IPS DF 6.9 (cell line): Measurements from ENCODE around the gene ZNF699.
A peak's percentile ranks its signal among the peaks of the same experiment; 100 is the strongest.

ENCODE experiments used
- DNase-seq: peaks from one replicate; pipeline ENCODE4 v3.0.0-alpha.2; 2013; ENCODE audit warnings: low read depth, low spot score
- H3K27ac ChIP-seq: one replicate; pipeline ENCODE4 v1.5.1; 2013; ENCODE audit warnings: low read length, control low read depth
- H3K27me3 ChIP-seq: 2 replicates; pipeline ENCODE4 v1.6.1; 2013; ENCODE audit warnings: mild to moderate bottlenecking, low read length; ENCODE audit not compliant: control insufficient read depth, insufficient read depth
- H3K36me3 ChIP-seq: 2 replicates; pipeline ENCODE4 v1.6.1; 2013; ENCODE audit warnings: low read length; ENCODE audit not compliant: control insufficient read depth, insufficient read depth
- H3K4me1 ChIP-seq: 2 replicates; pipeline ENCODE4 v1.6.1; 2013; ENCODE audit warnings: low read length; ENCODE audit not compliant: control insufficient read depth, insufficient read depth
- H3K4me3 ChIP-seq: 2 replicates; pipeline ENCODE4 v1.5.1; 2013; ENCODE audit warnings: mild to moderate bottlenecking, low read length
- H3K9me3 ChIP-seq: 2 replicates; pipeline ENCODE4 v1.6.1; 2013; ENCODE audit warnings: low read length, inconsistent platforms; ENCODE audit not compliant: control insufficient read depth, insufficient read depth
- WGBS: extraction: QIAGEN DNeasy Blood & Tissue Kit; methylation state at CpG from one replicate; pipeline ENCODE4 v1.1.7; 2013; ENCODE audit warnings: mixed read lengths, missing lambda C conversion rate; ENCODE audit not compliant: insufficient read length, insufficient coverage; 5-methylcytosine and 5-hydroxymethylcytosine counted together

Gene ZNF699

DNA sequence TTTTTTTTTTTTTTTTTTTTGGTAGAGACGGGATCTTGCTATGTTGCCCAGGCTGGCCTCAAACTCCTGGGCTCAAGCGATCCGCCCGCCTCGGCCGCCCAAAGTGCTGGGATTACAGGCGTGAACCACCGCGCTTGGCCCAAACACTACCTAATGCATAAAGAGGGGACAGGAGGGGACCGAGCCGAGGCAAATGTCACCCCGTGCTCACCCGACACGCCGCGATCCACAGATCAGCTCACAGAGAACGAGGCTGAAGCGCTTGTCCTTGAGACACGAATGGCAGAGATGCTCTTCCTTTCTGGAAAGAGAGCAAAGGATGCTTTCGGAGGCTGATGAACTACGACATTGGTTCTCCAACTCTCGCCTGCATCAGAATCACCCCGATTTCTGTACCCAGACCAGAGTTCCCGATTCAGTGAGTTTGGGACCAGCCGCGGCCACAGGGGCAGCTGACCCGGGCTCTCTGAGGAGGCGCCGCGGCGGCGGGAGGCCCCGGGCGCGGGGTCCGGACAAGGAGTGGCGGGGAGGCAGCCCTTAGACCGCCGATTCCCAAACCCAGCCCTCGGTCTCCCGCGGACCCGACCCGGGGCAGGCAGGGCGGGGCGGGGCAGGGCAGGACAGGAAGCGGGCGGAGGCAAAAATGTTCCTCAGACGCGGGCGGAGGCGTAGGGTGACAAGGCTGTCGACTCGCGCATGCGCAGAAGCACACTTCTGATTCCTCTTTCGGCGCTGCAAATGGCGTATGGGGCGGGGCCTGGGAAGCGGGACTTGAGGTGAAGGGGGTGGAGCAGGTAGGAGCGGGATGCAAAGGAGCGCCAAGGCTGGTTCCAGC lies at the start of gene ZNF699:
ZNF699 (minus strand) TSS at position 700 of the 835 bp plus-strand sequence. CDS start 4,719 bp downstream, outside the sequence.
- H3K27me3 ChIP-seq: no peaks in the 10 kb centered on the region
- H3K27ac ChIP-seq: no peak within 1 kb of the TSS
- WGBS: no CpG with 5 or more reads among the region's 63 CpGs
- no peaks in the 10 kb centered on the region; the same call in 1 of the 2 replicates for H3K9me3 ChIP-seq
- H3K4me1 ChIP-seq: no peaks in the 10 kb centered on the region; the same call in 1 of the 2 replicates
- DNase-seq: peak; percentile 93
- H3K36me3 ChIP-seq: no peaks in the 10 kb centered on the region
- H3K4me3 ChIP-seq: peak within 1 kb of the TSS; percentile 73; the same call in 1 of the 2 replicates

- Histone ChIP-seq H3K4me1 (no peaks in the 10 kb centered on the region), H3K9me3 (peaks cover 4% of the 10 kb centered on the region), H3K27ac (no peak overlapping the region), H3K4me3 (no peak overlapping the region), H3K27me3 (no peaks in the 10 kb centered on the region), H3K36me3 (no peaks in the 10 kb centered on the region)
- no peak for DNase-seq
- WGBS: no CpG with 5 or more reads among the region's 2 CpGs
Measured at GRCh38 chr19:9354651-9355050, 45.0 kb upstream of the ZNF699 start.

DNA sequence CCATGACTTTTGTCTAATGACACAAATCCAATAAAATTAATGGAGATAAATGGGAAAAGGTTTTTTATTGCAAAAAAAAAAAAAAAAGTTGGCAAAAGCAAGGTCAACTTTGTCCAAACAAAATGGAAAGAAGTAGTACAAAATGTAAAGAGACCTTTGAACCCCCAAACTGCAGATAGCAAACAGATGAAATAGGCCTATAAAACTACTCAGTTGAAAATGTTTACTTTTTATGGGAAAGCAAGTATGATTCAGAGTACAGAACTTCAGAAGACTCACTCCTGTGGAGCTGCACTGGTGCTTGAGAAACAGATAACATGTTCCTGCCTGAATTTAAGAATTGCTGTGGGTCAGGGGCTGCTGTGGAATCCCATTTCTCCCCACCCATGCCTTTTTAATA lies 43.4 kb upstream of the ZNF699 start:
- H3K4me1 ChIP-seq: no peaks in the 10 kb centered on the region; the same call in 1 of the 2 replicates
- H3K36me3 ChIP-seq: no peaks in the 10 kb centered on the region
- no peaks in the 10 kb centered on the region for H3K27me3 ChIP-seq
- H3K9me3 ChIP-seq: peaks cover 6% of the 10 kb centered on the region
- H3K27ac ChIP-seq: no peak overlapping the region
- DNase-seq: no peak
- no peak overlapping the region for H3K4me3 ChIP-seq

DNA sequence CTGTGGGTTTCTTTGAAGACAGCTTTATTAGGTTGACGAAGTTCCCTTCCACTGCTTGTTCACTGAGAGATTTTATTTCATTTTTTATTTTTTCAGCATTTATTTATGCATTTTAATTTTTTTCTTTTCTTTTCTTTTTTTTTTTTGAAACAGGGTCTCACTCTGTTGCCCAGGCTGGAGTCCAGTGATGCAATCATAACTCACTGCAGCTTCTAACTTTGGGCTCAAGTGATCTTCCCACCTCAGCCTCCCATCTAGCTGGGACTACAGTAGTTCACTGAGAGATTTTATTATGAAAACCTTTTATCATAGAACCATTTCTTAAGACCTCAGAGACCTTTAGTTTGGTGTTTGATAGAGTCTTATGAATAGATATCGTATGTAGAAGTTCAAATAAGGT lies 42.9 kb upstream of the ZNF699 start:
- Histone ChIP-seq H3K27ac (no peak overlapping the region), H3K27me3 (no peaks in the 10 kb centered on the region), H3K9me3 (peaks cover 4% of the 10 kb centered on the region), H3K4me1 (no peaks in the 10 kb centered on the region; the same call in 1 of the 2 replicates), H3K36me3 (no peaks in the 10 kb centered on the region), H3K4me3 (no peak overlapping the region)
- no CpG with 5 or more reads among the region's 2 CpGs for WGBS
- DNase-seq: no peak

DNA sequence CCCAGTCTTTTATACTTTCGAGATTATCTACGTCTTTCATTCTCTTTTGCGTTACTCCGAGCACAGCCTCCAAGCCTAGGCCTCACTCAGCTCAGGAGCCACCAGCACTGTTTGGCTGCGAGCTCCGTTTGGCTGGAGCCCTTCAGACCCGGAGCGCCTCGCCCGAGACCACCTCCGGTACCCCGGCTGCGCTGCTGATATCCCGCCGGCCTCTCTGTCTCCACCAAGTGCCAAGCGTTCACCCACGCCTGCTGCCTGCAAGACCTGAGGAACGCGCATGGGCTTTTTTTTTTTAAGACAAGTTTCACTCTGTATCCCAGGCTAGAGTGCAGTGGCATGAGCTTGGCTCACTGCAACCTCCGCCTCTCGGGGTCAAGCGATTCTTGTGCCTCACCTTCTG lies 39.0 kb upstream of the ZNF699 start:
- no peaks in the 10 kb centered on the region for H3K36me3 ChIP-seq
- WGBS: no CpG with 5 or more reads among the region's 22 CpGs
- no peak for DNase-seq
- H3K27ac ChIP-seq: no peak overlapping the region
- no peaks in the 10 kb centered on the region for H3K27me3 ChIP-seq
- H3K9me3 ChIP-seq: peaks cover 2% of the 10 kb centered on the region
- no peaks in the 10 kb centered on the region; the same call in 1 of the 2 replicates for H3K4me1 ChIP-seq
- no peak overlapping the region for H3K4me3 ChIP-seq

GRCh38 chr19:9348253-9348652 lies 38.6 kb upstream of the ZNF699 start:
- Histone ChIP-seq H3K4me1 (no peaks in the 10 kb centered on the region; the same call in 1 of the 2 replicates), H3K36me3 (no peaks in the 10 kb centered on the region), H3K4me3 (no peak overlapping the region), H3K9me3 (peaks cover 2% of the 10 kb centered on the region), H3K27ac (no peak overlapping the region), H3K27me3 (no peaks in the 10 kb centered on the region)
- DNase-seq: no peak
- no CpG with 5 or more reads among the region's 3 CpGs for WGBS

DNA sequence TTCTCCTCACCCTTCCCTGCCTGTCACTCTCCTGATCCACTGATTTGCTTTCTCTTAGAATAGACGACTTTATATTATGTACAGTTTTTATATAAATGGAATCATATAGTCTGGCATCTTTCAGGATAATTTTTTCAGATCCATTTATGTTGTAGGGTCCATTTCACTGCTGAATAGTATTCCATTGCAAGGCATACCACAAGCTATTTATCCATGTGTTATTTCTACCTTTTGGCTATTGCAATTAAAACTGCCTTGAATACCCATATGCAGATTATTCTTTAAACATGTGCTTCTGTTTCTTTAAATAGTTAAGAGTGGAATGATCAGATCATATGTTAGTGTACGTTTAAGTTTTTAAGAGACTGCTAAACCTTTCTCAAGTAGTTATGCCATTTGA lies 35.4 kb upstream of the ZNF699 start:
- peaks cover 2% of the 10 kb centered on the region for H3K9me3 ChIP-seq
- DNase-seq: no peak
- no peaks in the 10 kb centered on the region for H3K27me3 ChIP-seq
- no peak overlapping the region for H3K27ac ChIP-seq
- no CpG with 5 or more reads among the region's 2 CpGs for WGBS
- H3K4me3 ChIP-seq: no peak overlapping the region
- no peaks in the 10 kb centered on the region for H3K36me3 ChIP-seq
- H3K4me1 ChIP-seq: no peaks in the 10 kb centered on the region; the same call in 1 of the 2 replicates

DNA sequence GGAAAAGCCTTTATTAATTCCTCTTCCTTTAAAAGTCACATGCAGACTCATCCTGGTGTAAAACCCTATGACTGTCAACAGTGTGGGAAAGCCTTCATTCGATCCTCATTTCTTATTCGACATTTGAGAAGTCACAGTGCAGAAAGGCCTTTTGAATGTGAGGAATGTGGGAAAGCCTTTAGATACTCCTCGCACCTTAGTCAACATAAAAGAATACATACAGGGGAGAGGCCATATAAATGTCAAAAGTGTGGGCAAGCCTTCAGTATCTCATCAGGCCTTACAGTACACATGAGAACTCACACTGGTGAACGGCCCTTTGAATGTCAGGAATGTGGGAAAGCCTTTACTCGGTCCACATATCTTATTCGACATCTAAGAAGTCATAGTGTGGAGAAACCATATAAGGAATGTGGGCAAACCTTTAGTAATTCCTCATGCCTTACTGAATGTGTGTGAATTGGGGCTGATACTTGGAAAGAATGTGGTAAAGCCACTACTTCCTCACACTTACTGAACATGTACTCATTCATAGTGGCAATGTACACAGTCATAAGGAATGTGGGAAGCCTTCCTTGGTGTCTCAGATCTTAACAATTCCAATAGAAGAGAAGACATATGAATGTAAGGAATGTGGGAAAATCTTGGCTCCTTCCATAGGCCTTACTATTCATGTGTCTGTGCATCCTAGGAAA lies 33.1 kb upstream of the ZNF699 start:
- no peak overlapping the region for H3K27ac ChIP-seq
- DNase-seq: no peak
- WGBS: no CpG with 5 or more reads among the region's 6 CpGs
- no peaks in the 10 kb centered on the region for H3K4me1 ChIP-seq
- H3K4me3 ChIP-seq: no peak overlapping the region
- H3K27me3 ChIP-seq: no peaks in the 10 kb centered on the region
- no peaks in the 10 kb centered on the region for H3K36me3 ChIP-seq
- H3K9me3 ChIP-seq: no peaks in the 10 kb centered on the region; the same call in none of the 2 replicates

- Histone ChIP-seq H3K36me3 (no peaks in the 10 kb centered on the region), H3K4me3 (no peak overlapping the region), H3K9me3 (peaks cover 2% of the 10 kb centered on the region; the same call in 1 of the 2 replicates)
Measured at GRCh38 chr19:9329999-9330398, 20.4 kb upstream of the ZNF699 start.

DNA sequence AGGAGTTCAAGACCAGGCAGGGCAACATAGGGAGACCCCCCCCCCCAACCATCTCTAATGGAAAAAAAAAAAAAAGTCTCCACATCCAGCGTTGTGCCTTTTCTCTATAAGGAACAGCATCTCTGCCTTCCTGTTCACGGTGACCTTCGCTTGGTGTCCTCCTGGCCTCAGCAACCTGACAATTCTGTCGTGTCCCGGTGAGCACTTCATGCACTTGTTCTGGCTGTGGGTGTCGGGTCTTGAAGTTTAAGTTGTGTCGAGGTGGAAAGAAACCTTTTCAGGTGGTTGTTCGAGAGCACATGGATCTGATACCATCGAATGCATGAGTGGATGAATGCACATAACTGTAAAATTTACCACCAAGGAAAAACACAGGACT lies 14.9 kb upstream of the ZNF699 start:
- Histone ChIP-seq H3K36me3 (no peaks in the 10 kb centered on the region), H3K9me3 (peaks cover 3% of the 10 kb centered on the region)
- no CpG with 5 or more reads among the region's 9 CpGs for WGBS

More at GRCh38 chr19:9329999-9330398, 20.4 kb upstream of the ZNF699 start:
- Histone ChIP-seq H3K27me3 (no peaks in the 10 kb centered on the region), H3K27ac (no peak overlapping the region), H3K4me1 (no peaks in the 10 kb centered on the region)
- no peak for DNase-seq

More for the DNA sequence above, 14.9 kb upstream of the ZNF699 start:
- no peak for DNase-seq
- Histone ChIP-seq H3K27ac (no peak overlapping the region), H3K4me3 (no peak overlapping the region), H3K27me3 (no peaks in the 10 kb centered on the region), H3K4me1 (no peaks in the 10 kb centered on the region)
